IPS DF 6.9 (cell line): ENCODE data around the gene GNLY.
"Not testable (repeated sequence)": the region's sequence is repeated elsewhere in the genome, so short reads cannot be mapped to it uniquely, and the experiment has no call there.

Experiments
- DNase-seq: peaks from one replicate; pipeline ENCODE4 v3.0.0-alpha.2; 2013; ENCODE audit warnings: low read depth, low spot score
- H3K27ac ChIP-seq: one replicate; pipeline ENCODE4 v1.5.1; 2013; ENCODE audit warnings: low read length, control low read depth
- H3K27me3 ChIP-seq: 2 replicates; pipeline ENCODE4 v1.6.1; 2013; ENCODE audit warnings: mild to moderate bottlenecking, low read length; ENCODE audit not compliant: control insufficient read depth, insufficient read depth
- H3K36me3 ChIP-seq: 2 replicates; pipeline ENCODE4 v1.6.1; 2013; ENCODE audit warnings: low read length; ENCODE audit not compliant: control insufficient read depth, insufficient read depth
- H3K4me1 ChIP-seq: 2 replicates; pipeline ENCODE4 v1.6.1; 2013; ENCODE audit warnings: low read length; ENCODE audit not compliant: control insufficient read depth, insufficient read depth
- H3K4me3 ChIP-seq: 2 replicates; pipeline ENCODE4 v1.5.1; 2013; ENCODE audit warnings: mild to moderate bottlenecking, low read length
- H3K9me3 ChIP-seq: 2 replicates; pipeline ENCODE4 v1.6.1; 2013; ENCODE audit warnings: low read length, inconsistent platforms; ENCODE audit not compliant: control insufficient read depth, insufficient read depth
- WGBS: extraction: QIAGEN DNeasy Blood & Tissue Kit; methylation state at CpG from one replicate; pipeline ENCODE4 v1.1.7; 2013; ENCODE audit warnings: mixed read lengths, missing lambda C conversion rate; ENCODE audit not compliant: insufficient read length, insufficient coverage; 5-methylcytosine and 5-hydroxymethylcytosine counted together

The GNLY gene

DNA sequence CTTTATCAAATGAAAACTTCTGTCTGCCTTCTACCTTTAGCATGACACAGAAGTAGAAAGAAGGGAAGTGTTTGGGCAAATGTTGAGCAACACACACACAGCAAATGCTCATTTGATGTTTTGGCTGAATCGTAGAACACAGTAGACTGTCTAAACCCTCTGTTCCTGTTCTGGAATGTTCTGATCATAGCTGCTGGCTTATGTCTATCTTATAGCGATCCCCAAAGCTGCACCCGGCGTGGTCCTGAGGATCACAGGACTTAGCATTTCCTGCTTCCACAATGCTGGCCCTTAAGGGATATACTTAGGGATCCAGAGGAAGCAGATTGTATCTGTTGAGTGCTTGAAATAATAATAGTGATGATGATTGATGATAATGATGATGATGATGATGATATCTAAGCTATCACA, 15.2 kb downstream of the GNLY start:
- H3K27ac ChIP-seq: no peak overlapping the region
- WGBS: no CpG with 5 or more reads among the region's 4 CpGs
- H3K36me3 ChIP-seq: no peaks in the 10 kb centered on the region

DNA sequence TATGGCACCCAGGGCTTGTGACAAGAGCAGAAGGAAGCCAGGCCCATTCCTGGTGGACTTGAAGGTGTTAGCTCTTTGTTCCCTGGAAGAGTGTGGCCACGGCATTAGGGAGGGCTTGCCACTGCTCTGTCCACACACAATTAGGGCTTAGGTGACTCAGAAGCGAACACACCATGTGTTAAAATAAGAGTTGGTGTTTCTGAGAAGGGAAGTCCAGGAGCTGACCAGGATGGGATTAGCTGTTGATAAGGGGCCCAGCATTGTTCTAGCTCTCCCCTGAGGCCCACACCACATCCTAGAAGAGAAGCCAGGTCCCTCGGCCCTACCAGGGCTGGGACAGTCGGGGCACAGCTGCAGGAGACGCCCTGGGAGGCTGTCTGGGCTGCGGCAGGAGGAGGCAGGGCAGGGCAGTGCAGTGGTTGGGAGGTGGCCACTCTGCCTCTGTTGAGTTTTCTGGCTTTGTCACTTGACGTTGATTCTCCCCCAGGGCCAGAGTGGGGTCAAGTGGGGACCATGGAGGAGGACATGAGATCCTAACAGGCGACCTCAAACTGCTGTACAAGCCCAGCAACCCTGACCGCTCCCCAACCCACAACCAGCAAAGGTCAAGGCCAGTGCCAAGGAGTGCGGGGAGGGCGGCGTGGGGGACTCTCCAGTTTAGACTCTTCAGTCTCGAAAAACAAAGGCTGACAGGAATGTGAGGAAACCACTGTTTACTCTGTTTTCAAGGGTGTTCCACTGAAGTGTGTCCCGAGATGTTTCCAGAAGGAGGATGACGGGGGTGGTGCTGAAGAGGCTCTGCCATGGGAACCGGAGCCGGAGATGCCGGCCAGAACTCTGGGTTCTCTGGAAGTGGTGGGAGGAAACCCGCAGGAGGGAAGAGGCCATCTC, 16.8 kb downstream of the GNLY start:
- Histone ChIP-seq H3K27ac (no peak overlapping the region), H3K4me1 (0 out of 2 replicates have a peak, but pooled peaks cover 2% of the 10 kb centered on the region), H3K36me3 (no peaks in the 10 kb centered on the region), H3K9me3 (no peaks in the 10 kb centered on the region), H3K4me3 (no peak overlapping the region), H3K27me3 (no peaks in the 10 kb centered on the region)
- WGBS: no CpG with 5 or more reads among the region's 19 CpGs
- DNase-seq: no peak

More for the DNA sequence above, 15.2 kb downstream of the GNLY start:
- H3K4me1 ChIP-seq: peaks cover 2% of the 10 kb centered on the region; the same call in 1 of the 2 replicates
- no peak overlapping the region for H3K4me3 ChIP-seq
- no peaks in the 10 kb centered on the region for H3K27me3 ChIP-seq
- DNase-seq: no peak
- H3K9me3 ChIP-seq: no peaks in the 10 kb centered on the region

DNA sequence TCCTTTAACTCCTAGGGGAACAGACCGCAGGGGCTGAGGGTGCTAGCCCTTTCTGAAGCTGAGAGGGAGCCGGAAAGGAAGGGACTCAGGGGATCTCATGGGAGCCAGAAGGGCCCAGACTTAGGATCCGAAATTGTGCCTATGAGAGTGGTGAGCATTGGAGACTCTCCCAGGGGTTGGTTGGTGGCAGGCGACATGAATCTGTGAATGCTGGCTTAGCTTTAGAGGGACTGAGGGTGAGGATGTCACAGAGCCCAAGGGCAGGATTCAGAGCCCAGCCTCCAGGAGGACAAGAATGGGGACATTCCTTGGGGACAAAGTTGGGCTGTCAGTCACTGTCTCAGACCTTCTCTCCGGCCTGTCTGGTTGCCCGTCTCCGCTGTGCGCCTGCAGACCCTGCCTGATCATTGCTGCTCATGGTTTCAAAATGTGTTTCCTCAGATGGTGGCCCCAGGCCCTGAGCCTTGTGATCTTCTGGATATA, 17.5 kb downstream of the GNLY start:
- no CpG with 5 or more reads among the region's 8 CpGs for WGBS
- H3K9me3 ChIP-seq: no peaks in the 10 kb centered on the region
- no peaks in the 10 kb centered on the region for H3K27me3 ChIP-seq
- H3K4me1 ChIP-seq: 0 out of 2 replicates have a peak, but pooled peaks cover 2% of the 10 kb centered on the region
- H3K4me3 ChIP-seq: no peak overlapping the region
- DNase-seq: no peak
- H3K27ac ChIP-seq: no peak overlapping the region
- no peaks in the 10 kb centered on the region for H3K36me3 ChIP-seq

DNA sequence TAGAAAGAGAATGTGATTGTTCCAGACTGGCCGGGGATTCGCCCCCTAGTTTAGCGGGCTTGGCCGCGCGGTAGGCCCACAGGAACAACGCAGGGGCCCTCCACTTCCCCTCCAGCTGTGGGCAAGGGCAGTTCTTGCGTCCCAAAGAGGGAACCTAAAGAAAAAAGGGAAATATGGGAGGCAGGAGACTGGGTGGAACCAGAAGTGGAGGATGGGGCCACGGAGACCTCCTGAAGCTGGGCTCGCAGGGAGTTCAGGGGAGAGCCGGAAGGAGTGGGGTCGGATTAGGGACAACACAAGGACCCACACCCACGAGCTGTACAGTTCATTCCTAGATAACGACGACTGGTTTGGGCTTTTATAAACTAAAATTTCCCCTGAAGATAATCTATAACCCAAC, 18.2 kb downstream of the GNLY start:
- no peaks in the 10 kb centered on the region for H3K36me3 ChIP-seq
- no peaks in the 10 kb centered on the region for H3K9me3 ChIP-seq
- no CpG with 5 or more reads among the region's 15 CpGs for WGBS
- no peak overlapping the region for H3K27ac ChIP-seq
- no peak overlapping the region for H3K4me3 ChIP-seq
- no peaks in the 10 kb centered on the region for H3K4me1 ChIP-seq
- no peak for DNase-seq
- H3K27me3 ChIP-seq: no peaks in the 10 kb centered on the region

DNA sequence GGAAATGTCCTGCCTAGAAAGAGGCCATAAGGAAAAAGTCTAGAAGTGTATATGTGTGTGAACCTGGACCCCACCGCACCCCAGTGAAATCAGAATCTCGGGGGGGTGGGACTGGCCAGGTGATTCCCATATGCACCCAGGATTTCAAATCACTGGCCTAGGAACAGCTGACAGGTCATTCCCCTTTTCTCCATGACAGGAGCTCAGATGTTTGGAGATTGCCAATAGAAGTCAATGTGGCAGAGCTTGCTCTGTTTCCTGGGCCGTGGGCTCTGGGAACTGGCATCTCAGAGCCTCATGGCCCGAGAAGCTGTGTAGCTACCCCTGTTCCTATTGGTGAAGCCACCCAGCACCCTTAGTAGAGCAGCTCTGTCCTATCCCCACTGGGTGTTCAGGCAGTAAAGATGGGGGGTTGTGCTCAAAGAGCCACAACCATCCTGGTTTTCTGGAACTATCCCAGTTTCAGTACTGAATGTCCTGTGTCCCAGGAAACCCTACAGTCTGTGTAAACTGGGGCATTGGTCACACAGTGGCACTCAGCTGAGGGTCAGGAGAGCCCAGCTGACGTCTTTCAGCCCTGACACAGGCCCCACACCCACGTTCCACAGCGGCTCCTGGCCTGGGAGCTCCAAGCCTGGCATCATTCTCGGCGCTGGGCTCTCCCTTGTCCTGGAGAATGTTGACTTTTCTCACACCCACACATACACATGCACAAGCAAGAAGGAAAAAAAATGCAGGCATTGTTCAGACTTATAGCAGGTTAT, 18.9 kb downstream of the GNLY start:
- Histone ChIP-seq H3K4me1 (no peaks in the 10 kb centered on the region), H3K36me3 (no peaks in the 10 kb centered on the region), H3K9me3 (no peaks in the 10 kb centered on the region), H3K4me3 (no peak overlapping the region), H3K27me3 (no peaks in the 10 kb centered on the region), H3K27ac (no peak overlapping the region)
- no CpG with 5 or more reads among the region's 9 CpGs for WGBS
- no peak for DNase-seq

DNA sequence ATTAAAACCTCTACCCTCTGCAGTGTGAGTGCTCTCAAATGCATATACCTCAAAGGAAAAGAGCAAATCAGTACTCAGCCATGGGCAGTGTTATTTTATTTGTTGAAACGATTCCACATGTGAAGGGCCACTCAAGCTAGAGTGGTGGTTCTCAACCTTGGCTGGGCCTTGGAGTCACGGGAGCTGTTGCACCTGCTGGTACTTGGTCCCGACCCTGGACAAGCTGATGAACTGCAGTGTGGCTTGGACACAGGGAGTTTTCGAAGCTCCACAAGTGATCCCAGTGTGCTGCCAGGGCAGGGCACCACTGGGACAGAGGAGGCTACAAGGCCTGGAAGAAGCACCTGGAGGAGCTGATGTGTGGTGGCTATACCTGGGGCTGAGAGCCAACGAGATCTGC, 19.7 kb downstream of the GNLY start:
- no peaks in the 10 kb centered on the region for H3K36me3 ChIP-seq
- H3K4me1 ChIP-seq: no peaks in the 10 kb centered on the region

DNA sequence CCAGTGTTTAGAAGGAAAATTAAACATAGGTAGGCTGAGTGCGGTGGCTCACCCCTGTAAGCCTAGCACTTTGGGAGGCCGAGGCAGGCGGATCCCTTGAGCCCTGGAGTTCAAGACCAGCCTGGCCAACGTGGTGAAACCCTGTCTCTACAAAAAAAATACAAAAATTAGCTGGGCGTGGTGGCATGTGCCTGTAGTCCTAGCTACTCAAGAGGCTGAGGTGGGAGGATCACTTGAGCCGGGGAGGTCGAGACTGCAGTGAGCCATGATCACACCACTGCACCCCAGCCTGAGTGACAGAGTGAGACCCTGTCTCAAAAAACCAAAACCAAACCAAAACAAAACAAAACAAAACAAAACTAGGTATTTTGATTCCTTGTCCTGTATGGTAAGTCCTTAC, 20.3 kb downstream of the GNLY start:
- H3K27ac ChIP-seq, H3K4me1 ChIP-seq, DNase-seq, H3K9me3 ChIP-seq, H3K36me3 ChIP-seq, H3K27me3 ChIP-seq, H3K4me3 ChIP-seq: not testable (repeated sequence)
- no CpG with 5 or more reads among the region's 7 CpGs for WGBS

More for the DNA sequence above, 19.7 kb downstream of the GNLY start:
- no peaks in the 10 kb centered on the region for H3K27me3 ChIP-seq
- H3K4me3 ChIP-seq: no peak overlapping the region
- no peak for DNase-seq
- H3K9me3 ChIP-seq: no peaks in the 10 kb centered on the region
- no CpG with 5 or more reads among the region's 5 CpGs for WGBS
- H3K27ac ChIP-seq: no peak overlapping the region

DNA sequence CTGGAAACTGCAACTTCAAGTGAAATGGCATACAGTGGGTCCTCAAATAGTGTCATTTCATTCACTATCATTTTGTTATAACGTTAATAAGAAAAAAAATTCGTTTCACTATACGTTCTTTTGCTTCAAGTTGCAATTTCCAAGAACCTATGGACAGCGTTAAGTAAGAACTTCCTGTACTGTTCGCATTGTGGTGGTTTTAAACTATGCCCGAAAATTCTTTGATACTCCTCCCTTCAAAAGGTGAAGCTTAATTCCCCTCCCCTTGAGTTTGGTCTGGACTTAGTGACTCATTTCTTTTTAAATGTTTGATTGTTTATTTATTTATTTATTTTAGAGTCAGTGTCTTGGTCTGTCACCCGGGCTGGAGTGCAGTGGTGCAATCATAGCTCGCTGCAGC, 20.7 kb downstream of the GNLY start:
- DNase-seq: no peak
- Histone ChIP-seq H3K27me3 (no peaks in the 10 kb centered on the region), H3K4me3 (no peak overlapping the region), H3K27ac (no peak overlapping the region), H3K4me1 (no peaks in the 10 kb centered on the region), H3K9me3 (no peaks in the 10 kb centered on the region), H3K36me3 (no peaks in the 10 kb centered on the region)
- WGBS: no CpG with 5 or more reads among the region's 8 CpGs

DNA sequence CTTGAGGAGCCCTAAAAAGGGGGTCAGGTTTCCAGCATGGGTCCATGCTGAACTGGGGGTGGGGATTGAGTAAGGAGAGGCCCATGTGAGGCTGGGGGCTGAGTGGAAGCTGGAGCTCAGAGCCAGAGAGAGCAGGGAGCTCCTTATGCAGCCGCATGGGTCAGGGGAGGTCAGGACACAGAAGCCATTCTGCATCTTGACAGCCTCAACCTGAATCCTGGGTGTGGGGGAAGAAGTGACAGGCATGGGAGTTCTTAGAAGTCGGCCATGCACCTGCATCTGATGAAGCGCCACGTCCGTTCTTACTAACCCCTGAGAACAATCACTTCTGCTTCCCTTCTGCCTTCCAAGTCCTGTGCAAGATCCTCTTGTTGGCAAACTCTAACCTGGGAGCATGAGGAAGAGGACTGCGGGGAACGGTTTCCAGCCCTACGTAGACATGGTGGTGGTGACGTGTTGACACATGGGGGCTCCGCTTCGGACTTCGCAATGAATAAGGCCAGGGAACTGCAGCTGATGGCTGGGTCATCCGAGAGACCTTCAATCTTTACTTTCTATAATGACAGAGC, 22.3 kb downstream of the GNLY start:
- no CpG with 5 or more reads among the region's 13 CpGs for WGBS
- Histone ChIP-seq H3K4me3 (no peak overlapping the region), H3K27me3 (no peaks in the 10 kb centered on the region), H3K9me3 (no peaks in the 10 kb centered on the region), H3K27ac (no peak overlapping the region), H3K36me3 (no peaks in the 10 kb centered on the region), H3K4me1 (no peaks in the 10 kb centered on the region)
- no peak for DNase-seq

DNA sequence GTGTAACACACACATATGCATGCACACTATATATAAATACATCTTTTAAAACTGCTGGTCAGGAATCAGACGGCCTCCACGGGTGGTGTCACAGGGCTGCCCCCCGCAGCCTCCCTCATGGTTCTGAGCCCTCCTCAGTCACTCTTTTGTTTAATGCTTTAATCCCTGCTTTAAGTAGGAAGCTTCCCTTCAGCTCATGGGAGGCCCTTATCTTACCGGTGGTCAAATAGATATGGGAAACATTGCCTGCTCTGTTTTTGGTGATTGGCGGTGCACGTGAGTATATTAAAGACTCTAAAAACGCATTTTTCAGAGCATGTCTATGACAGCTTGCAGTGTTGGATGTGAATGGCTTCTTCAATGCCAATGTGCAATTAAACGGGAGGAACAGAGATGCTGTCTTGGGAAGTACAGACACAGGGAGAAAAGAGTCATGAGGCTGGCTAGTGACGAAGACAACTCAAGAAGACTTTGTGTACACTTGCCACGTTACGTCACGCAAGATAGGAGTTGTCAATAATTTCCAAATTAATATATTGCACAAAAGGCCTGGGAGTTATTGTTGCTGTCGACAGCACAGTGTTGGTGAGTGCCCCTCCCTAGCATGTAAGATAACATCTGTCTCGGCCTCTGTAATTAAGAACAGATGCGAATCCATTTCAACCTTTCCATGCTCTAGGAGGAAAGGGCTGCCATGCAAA, 23.3 kb downstream of the GNLY start:
- H3K27me3 ChIP-seq: no peaks in the 10 kb centered on the region
- H3K4me1 ChIP-seq: no peaks in the 10 kb centered on the region
- DNase-seq: no peak
- H3K36me3 ChIP-seq: no peaks in the 10 kb centered on the region
- H3K9me3 ChIP-seq: no peaks in the 10 kb centered on the region
- H3K27ac ChIP-seq: no peak overlapping the region
- no CpG with 5 or more reads among the region's 15 CpGs for WGBS
- H3K4me3 ChIP-seq: no peak overlapping the region
